Parathyroid adenoma (tissue), 2 donors: Measurements from ENCODE around the gene RNH1.

Experiments
- H2AFZ ChIP-seq: fragments of 300-600 bp; sonication (generic); one replicate; pipeline ENCODE4 v1.7.0; 2017; ENCODE audit warnings: antibody characterized with exemption, mild to moderate bottlenecking
- H3K27ac ChIP-seq: fragments of 300-600 bp; sonication (generic); one replicate; pipeline ENCODE4 v1.7.0; 2017
- H3K27me3 ChIP-seq: fragments of 300-600 bp; sonication (generic); one replicate; pipeline ENCODE4 v1.7.0; 2017; ENCODE audit warnings: low read length; ENCODE audit not compliant: control insufficient read depth, insufficient read depth
- H3K36me3 ChIP-seq: fragments of 300-600 bp; sonication (generic); one replicate; pipeline ENCODE4 v1.7.0; 2017; ENCODE audit warnings: low read length; ENCODE audit not compliant: control insufficient read depth, insufficient read depth
- H3K4me1 ChIP-seq: fragments of 300-600 bp; sonication (generic); one replicate; pipeline ENCODE4 v1.7.0; 2017; ENCODE audit warnings: control low read depth
- H3K4me2 ChIP-seq: fragments of 300-600 bp; sonication (generic); one replicate; pipeline ENCODE4 v1.7.0; 2017; ENCODE audit warnings: low read length
- H3K4me3 ChIP-seq: fragments of 300-600 bp; sonication (generic); one replicate; pipeline ENCODE4 v1.7.0; 2017; ENCODE audit warnings: low read depth, low read length
- H3K79me2 ChIP-seq: fragments of 300-600 bp; sonication (generic); one replicate; pipeline ENCODE4 v1.7.0; 2017; ENCODE audit warnings: control low read depth
- H3K9ac ChIP-seq: fragments of 300-600 bp; sonication (generic); one replicate; pipeline ENCODE4 v1.7.0; 2017; ENCODE audit warnings: mild to moderate bottlenecking
- H3K9me3 ChIP-seq: fragments of 300-600 bp; sonication (generic); one replicate; pipeline ENCODE4 v1.7.0; 2017; ENCODE audit warnings: low read length; ENCODE audit not compliant: control insufficient read depth
- TF ChIP-seq, protein P1 (sequence below): fragments of 300-600 bp; sonication (generic); IDR thresholded peaks from one replicate; pipeline ENCODE4 v1.7.0; 2017; ENCODE audit warnings: antibody characterized with exemption, mild to moderate bottlenecking
- donor health status: primary hyperparathyroidism.

The RNH1 gene

DNA sequence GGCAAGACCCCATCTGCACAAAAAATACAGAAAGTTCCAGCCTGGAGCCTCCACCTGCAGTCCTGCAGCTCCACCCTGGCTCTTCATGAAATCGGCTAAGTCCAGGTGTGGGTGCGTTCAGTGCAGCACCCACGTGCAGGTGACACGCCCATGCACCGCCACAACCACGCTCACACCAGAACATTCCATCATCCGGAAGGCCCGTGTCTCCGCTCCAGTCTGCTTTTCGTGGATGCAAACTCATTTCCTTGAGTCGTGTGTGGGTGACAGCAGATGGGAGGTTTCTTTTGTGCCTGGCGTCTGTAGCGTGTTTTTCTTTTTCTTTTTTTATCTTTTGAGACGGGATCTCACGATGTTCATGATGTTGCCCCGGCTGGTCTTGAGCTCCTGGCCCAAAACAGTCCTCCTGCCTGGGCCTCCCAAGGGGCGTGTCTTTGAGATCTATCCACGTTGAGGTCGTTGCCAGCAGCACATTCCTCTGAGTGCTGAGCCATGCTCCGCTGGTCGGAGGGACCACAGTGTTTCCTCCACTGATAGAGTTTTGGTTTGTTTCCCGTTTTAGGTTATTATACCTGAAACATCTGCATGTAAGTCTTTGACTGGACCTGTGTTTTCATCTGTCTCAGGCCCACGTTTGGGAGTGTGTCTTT is 49.8 kb downstream of the RNH1 start:
- no peaks in the 10 kb centered on the region for H3K27me3 ChIP-seq
- TF ChIP-seq, protein P1, sequence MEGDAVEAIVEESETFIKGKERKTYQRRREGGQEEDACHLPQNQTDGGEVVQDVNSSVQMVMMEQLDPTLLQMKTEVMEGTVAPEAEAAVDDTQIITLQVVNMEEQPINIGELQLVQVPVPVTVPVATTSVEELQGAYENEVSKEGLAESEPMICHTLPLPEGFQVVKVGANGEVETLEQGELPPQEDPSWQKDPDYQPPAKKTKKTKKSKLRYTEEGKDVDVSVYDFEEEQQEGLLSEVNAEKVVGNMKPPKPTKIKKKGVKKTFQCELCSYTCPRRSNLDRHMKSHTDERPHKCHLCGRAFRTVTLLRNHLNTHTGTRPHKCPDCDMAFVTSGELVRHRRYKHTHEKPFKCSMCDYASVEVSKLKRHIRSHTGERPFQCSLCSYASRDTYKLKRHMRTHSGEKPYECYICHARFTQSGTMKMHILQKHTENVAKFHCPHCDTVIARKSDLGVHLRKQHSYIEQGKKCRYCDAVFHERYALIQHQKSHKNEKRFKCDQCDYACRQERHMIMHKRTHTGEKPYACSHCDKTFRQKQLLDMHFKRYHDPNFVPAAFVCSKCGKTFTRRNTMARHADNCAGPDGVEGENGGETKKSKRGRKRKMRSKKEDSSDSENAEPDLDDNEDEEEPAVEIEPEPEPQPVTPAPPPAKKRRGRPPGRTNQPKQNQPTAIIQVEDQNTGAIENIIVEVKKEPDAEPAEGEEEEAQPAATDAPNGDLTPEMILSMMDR, result no peak

DNA sequence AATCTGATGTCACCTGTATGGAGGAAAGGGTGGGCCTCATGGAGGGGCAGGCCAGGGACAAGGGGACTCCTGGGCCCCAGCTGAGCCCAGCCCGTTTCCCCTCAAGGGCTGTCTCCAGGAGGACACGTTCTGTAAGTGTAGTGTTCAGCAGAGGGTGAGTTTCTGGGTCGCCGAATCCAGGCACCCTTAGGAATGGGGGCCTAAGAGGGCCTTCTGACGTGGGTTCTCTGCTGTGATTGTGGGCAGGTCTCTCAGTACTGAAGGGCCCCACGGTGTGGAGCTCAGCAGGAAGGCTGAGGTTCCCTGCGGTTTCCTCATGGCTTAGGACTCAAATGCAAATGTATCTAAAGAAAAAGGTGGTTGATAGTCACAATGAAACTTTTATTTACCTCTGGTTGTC is 50.5 kb downstream of the RNH1 start:
- TF ChIP-seq, protein P1, result no peak
- no peak overlapping the region for H3K4me2 ChIP-seq
- H3K79me2 ChIP-seq, result peaks cover 7% of the 10 kb centered on the region
- peak overlapping the region; percentile 95 for H3K27ac ChIP-seq
- H3K4me3 ChIP-seq, result no peak overlapping the region
- peak overlapping the region; percentile 22 for H2AFZ ChIP-seq
- H3K27me3 ChIP-seq, result no peaks in the 10 kb centered on the region
- no peak overlapping the region for H3K9ac ChIP-seq
- H3K4me1 ChIP-seq, result peaks cover 13% of the 10 kb centered on the region
- H3K36me3 ChIP-seq, result no peaks in the 10 kb centered on the region
- no peaks in the 10 kb centered on the region for H3K9me3 ChIP-seq

More for the DNA sequence above, 49.8 kb downstream of the RNH1 start:
- H3K4me2 ChIP-seq, result no peak overlapping the region
- no peaks in the 10 kb centered on the region for H3K36me3 ChIP-seq
- H3K4me3 ChIP-seq, result no peak overlapping the region
- no peaks in the 10 kb centered on the region for H3K9me3 ChIP-seq
- H2AFZ ChIP-seq, result no peak overlapping the region
- no peak overlapping the region for H3K9ac ChIP-seq
- peaks cover 11% of the 10 kb centered on the region for H3K4me1 ChIP-seq
- H3K79me2 ChIP-seq, result peaks cover 10% of the 10 kb centered on the region
- peak overlapping the region; percentile 95 for H3K27ac ChIP-seq

DNA sequence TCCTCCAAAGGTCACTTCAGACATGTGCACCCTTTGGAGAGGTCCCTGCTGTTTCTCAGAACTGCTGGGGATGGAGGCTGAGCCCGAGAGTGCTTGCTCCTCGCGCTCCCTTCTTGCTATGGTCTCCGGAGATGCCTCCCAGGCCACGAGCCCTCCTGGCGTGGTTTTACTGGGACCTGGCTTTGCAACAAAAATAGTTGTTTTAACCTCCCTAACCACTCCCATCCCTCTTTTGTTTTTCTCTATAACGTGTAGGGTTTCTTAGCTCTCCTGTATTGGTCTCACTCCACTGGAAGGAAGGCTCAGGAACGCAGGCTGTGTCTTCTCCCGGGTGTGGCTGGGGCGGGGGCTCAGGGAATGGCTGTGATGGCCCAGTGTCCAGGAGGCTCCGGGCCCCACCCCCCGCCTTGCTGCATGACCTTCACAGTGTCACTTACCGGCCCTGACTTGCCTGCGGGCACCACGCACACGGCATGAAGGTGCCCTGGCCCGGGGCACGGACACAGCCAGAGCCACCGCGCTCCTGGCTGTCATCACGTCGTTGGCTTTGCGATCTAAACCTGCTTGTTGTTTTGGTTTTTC is 51.4 kb downstream of the RNH1 start:
- no peak overlapping the region for H3K9ac ChIP-seq
- peaks cover 7% of the 10 kb centered on the region for H3K79me2 ChIP-seq
- H2AFZ ChIP-seq, result no peak overlapping the region
- TF ChIP-seq, protein P1, result no peak
- peaks cover 17% of the 10 kb centered on the region for H3K4me1 ChIP-seq
- H3K27ac ChIP-seq, result peak overlapping the region; percentile 95
- H3K4me2 ChIP-seq, result no peak overlapping the region
- H3K4me3 ChIP-seq, result peak overlapping the region; percentile 14
- no peaks in the 10 kb centered on the region for H3K36me3 ChIP-seq
- no peaks in the 10 kb centered on the region for H3K27me3 ChIP-seq
- H3K9me3 ChIP-seq, result no peaks in the 10 kb centered on the region

DNA sequence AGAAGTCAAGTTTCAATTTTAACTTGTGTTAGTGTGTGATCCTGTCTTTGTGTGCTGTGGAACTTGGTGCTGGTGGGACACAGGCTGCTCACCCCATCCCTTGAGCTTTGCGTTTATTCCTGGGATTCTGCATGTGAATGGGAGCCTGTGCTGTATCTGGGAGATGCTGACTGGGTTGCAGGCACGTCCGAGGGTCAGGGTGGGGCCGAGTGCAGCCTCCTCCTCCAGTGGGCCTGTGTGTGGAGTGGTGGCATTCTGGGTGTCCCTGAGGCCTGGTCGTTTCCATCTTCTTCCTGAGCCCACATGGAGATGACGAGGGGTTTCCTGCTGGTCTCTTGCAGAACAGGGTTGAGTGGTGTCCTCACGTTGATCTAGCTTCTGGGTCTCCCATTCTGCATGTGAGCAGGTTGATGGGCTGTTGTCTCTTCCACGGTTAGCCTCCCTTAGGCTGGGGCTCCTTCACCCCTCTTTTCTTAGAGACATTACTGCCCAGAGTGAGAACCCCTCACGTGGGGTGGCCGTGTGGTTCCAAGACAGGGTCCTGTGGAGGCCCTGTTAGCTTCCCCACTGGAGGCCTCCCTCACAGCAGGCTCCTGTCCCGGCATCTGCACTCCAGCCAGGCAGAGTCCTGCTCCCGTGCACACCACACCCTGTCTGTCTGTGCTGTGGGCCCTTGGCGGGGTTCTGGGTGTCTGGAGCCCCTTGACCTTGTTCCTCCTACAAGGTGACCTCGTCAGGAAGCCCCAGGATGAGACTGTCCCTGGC is 52.1 kb downstream of the RNH1 start:
- Histone ChIP-seq H3K36me3 (no peaks in the 10 kb centered on the region), H3K27ac (peak overlapping the region; percentile 95), H3K79me2 (peaks cover 7% of the 10 kb centered on the region), H3K27me3 (no peaks in the 10 kb centered on the region), H3K9ac (no peak overlapping the region), H3K9me3 (no peaks in the 10 kb centered on the region), H3K4me3 (no peak overlapping the region), H2AFZ (no peak overlapping the region), H3K4me1 (peaks cover 17% of the 10 kb centered on the region), H3K4me2 (no peak overlapping the region)
- TF ChIP-seq, protein P1, result no peak
